ENCODE data around the gene AOX1.
A peak's percentile ranks its signal among the peaks of the same experiment; 100 is the strongest.
"Not testable (repeated sequence)": the region's sequence is repeated elsewhere in the genome, so short reads cannot be mapped to it uniquely, and the experiment has no call there.

The AOX1 gene

DNA sequence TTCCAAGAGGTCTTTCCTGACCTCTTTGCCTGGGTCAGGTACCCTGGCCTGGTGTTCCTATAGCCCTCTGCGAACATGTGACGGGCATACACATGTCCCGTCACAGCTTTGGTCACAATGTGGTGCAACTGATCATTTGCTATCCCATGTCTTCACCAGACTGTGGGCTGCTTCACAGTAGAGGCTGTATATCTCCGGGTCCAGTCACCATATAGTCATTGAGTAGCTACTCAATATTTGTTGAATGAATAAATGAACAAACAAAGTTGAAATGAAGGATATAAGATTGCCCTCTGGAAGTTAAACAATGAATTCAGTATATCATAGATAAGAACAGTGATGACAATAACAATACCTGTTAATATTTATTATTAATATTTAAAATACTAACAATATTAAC is 16.8 kb downstream of the AOX1 start:
- no peak for DNase-seq

DNA sequence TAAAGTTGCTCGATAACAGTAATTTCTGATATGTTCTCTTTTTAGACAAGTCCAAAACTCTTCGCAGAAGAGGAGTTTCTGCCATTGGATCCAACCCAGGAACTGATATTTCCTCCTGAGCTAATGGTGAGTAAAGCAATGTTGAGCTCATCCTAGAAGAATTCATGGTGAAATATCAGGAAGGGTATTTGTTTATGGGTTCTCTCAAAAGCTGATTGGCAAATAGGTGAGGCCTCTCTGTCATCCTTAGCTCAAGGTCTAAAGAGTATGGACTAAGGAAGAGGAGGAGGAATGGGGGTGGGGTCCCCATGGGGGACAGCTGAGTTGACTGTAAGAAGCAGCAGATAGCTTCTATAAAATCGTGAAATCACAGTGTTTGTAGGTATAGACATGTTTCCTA is 18.2 kb downstream of the AOX1 start:
- DNase-seq: no peak

DNA sequence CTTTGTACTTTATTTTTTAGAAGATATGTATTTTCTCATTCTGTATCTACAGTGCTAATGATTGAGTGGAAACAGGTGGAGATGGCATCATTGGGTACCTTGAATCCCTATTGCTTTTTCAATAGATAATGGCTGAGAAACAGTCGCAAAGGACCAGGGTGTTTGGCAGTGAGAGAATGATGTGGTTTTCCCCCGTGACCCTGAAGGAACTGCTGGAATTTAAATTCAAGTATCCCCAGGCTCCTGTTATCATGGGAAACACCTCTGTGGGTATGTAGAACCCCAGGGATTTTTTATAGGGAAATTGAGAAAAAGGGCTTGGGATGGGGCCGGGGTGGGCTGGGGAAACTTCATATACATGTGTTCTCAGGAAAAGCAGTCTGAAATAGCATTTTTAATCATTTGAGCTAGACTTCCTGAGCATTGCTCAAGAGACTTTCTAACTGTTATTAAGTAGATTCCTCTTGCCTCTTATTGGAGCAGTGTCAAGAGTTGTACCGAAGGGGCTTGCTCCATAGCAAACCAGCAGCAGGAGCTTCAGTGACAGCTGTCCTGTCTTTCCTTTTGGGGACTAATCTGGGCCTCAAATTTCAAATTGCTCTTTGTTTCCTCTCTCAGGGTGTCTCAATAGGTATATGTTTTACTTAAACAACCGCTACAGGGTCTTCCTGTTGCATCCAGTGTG is 18.9 kb downstream of the AOX1 start:
- no peak for DNase-seq

DNA sequence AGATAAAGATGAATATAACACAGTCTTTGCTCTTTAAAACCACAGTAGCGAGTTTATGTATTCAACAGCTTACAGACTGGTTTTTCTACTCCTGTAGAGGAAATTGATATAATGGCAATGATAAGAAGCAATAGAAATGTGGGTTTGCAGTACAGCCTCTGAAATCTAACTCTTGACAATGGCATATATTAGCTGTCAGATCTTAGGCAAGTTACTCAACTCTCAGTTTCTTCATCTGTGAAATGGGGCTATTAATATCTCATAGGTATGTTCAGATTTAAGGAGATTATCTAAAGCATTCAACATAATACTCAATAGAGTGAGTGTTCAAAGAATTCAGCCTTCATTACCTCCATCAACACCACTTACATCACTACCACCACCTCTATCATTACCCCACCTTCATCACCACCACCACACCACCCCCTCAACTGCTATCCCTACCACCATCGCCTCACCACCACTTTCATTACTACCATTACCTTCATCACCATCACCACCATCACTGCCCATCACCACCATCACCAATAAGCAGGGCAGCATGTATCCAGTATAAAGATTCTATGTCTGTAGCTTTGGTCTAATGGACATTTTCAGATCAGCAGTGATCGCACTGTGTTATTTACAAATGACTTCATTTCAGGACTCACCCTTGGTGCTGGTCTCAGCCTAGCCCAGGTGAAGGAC is 22.7 kb downstream of the AOX1 start:
- DNase-seq: no peak

DNA sequence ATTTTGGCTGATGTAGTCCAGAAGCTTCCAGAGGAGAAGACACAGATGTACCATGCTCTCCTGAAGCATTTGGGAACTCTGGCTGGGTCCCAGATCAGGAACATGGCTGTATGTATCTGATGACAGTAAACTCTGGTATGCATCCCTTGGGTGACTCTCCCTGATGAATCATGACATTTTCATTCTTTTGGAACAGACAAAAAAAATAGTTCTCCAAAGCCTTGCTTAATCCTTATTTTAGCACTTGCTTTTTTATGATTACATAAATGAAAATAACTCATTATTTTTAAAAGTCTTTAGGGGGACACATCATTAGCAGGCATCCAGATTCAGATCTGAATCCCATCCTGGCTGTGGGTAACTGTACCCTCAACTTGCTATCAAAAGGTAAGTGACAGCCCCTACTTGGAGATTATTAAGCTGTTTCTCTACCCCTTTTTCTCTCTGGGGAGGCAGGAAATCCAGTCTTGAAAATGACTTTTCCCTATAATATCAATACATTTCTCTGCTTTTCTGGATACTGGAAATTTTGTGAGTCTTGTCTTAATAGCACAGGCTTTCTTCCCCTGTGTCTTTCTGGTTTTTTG is 23.3 kb downstream of the AOX1 start:
- DNase-seq: no peak

DNA sequence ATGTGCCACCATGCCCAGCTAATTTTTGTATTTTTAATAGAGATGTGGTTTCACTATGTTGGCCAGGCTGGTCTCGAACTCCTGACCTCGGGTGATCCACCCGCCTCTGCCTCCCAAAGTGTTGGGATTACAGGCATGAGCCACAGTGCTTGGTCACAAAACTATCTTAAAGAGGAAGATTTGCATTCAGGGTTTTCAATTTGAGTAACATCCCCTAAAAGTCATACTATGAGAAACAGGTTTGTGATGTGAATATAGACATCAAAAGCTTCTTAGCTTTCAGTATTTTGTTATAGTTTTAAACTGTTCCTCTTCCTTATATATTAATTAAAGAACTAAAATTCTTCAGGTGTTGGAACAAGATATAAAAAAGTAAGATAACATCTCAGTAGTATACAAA is 24.4 kb downstream of the AOX1 start:
- DNase-seq: not testable (repeated sequence)

DNA sequence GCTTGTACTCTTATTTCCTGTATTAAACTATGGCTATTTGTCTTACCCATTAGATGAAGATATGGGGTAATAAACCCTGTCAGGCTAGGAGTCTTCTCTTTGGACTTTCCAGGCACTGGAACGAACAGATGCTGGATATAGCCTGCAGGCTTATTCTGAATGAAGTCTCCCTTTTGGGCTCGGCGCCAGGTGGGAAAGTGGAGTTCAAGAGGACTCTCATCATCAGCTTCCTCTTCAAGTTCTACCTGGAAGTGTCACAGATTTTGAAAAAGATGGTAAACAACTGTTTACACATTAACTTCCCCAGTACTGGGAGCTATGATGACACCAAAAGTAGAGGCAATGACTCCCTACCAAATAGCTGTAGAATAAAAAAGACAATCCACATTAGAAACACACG is 27.9 kb downstream of the AOX1 start:
- DNase-seq: no peak

DNA sequence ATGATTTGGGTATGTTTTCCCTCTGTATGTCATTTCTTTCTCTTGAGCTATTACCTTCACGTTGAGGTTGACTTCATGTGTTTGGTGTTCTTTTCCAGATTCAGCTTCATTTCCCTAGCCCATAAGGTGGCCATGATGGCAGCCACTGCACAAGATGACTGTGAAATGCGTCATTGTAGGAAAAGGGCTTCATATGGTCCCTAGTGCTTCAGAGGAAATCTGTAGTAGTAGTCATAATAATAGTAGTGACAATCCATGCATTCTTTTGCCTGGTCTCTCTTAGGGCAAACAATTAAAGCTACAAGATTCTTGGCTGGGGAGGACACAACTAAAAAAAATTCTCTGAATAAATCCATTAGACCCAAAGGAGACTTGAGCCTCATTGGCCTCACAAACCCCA is 28.4 kb downstream of the AOX1 start:
- no peak for DNase-seq

DNA sequence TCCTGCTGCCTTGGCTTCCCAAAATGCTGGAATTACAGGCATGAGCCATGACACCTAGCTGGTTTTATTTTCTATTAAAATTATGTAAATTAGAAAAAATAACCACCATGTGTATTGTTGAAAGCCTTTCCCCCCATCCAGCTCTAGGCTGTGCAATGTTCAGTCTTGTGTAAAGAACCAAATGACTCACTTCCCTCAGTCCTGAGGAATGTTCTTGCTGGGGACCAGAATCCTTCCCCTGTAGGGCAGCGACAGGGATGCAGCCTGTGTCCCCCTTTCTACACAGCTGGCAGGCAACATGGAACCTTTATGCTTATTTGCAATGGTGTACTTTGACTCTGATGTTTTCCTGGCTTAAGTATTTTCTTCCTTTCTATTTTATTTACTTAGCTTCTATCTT is 29.4 kb downstream of the AOX1 start:
- DNase-seq: no peak

DNA sequence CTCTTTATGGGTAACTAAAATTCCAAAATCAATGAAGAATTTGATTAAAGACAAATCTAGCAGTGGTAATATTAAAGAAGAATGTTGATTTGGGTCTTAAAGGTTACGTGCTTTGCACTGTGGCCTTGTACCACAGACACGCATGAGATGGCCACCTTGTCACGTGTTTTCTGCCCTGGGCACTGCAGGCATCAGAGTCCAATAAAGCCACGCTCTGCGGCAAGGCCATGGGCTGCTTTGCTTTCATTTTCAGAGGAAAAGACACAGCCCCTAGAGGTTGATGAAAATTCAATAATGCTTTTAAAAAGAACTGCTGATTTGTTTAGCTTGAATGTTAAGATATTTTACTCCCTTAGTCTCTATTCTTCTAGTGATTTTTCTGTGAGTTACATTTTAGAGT is 30.4 kb downstream of the AOX1 start:
- peak in 6 of 56 donors; percentile 7 to 18 (median 12) for DNase-seq

DNA sequence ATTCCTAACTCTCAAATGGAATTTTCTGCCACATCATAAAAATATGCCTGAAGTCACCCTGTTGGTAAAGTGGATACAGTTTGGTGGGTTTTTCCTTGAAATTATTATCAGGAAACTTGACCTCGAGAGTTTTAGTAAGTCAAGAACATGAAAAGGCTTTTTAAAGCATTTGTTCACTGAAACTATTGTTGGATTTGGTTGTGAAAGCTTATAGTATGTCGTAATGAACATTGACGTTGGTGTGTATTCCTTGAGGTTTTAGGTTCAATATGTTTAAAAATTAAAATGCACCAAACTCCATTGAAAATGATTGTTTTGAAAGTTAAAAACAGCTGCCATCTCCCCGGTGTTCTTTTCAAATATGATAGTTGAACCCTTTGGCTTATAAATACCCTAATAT is 30.8 kb downstream of the AOX1 start:
- DNase-seq: no peak

DNA sequence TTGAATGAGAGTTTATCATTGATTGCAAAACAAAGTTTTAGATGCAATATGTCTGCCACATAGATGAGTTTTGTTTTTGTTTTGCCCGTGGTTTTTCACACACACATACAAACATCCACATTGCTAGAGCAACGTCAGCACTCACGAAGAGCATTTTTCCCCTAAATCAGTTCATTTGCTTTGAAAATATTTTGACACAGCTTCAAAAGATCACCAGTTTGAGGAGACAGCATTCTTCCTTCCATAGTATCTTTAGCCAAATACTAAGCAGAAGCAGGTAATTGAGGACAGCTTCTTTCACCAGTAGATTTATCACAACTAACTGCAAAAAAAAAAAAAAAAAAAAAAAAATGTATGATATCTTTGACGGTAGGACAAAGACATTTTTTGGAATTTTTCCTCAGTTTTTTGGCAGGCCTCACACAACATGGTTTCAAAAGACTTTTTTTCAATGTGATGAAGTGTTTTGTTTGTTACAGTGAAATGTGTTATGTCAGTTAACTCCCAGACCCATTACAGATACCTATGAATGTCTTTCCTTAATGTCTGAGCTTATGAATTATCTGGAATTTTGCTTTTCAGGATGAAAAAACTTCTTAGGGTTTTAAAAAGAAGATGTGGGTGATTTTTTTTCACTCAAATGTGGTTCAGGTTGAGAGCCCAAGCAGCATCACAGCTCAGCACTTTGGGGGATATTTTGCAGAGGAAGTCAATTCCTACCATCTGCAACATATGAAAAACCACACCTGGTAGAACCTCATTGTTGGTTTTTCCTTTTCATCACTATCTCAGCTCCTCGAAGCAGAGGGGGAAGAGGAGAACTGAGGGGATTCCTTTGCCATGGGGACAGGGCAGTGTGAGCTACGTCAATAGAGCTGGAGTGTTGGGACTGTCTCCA is 31.6 kb downstream of the AOX1 start:
- DNase-seq: no peak

DNA sequence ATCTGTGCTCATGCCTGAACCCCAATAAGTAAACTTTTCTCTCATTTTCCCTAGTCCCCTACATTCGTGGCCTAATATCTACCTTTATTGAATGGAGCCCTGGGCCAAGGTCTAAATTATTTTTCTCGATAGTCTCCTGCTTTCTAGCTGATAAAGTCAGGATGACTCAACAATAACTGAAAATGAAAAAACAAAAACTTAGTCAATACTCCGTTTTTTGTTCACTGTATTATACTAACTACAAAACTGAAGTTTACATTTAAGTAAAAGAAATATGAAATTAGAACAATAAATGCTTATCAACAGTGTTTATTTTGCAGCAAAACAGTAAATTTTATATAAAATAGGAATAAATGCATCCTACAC is 32.2 kb downstream of the AOX1 start:
- no peak for DNase-seq

DNA sequence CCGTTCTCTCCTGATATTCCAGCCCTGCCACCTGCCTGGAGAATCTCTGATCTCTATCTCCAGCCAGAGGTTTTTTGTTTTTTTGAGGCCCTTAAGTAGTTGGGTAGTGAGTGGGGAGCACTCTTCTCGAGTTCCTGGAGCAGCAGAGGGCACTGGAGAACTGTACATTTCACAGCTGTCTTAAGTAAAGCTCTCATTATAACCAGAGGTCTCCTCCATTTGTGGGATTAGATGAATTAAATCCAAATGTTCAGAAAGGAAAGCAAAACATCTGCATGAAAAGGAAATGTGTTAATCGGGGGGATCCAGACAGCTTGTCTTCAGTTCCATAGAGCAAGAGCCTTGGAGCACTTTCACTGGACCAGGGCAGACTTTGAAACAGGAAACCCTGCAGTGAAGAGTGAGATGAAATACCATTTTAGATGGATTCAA is 32.8 kb downstream of the AOX1 start:
- DNase-seq: peak in 16 of 56 donors; percentile 1 to 52 (median 11)

DNA sequence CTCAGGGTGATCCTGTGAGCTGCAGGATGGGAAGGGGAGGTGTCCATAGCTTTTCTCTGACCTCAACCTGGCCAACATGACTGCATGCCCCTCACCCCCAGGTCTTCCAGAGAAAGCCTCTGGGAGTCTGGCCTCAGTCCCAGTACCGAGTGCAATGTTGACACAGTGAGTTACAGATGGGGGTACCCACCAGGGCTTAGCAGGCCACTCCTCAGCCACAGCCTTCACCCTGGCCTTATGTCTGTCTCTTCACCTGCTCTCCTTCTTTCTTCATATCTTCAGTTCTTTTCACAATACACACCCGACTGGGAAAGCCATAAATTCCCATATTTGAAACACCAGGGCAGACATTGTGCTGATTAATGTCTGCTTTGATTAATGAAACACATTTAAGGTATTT is 33.5 kb downstream of the AOX1 start:
- no peak for DNase-seq

DNA sequence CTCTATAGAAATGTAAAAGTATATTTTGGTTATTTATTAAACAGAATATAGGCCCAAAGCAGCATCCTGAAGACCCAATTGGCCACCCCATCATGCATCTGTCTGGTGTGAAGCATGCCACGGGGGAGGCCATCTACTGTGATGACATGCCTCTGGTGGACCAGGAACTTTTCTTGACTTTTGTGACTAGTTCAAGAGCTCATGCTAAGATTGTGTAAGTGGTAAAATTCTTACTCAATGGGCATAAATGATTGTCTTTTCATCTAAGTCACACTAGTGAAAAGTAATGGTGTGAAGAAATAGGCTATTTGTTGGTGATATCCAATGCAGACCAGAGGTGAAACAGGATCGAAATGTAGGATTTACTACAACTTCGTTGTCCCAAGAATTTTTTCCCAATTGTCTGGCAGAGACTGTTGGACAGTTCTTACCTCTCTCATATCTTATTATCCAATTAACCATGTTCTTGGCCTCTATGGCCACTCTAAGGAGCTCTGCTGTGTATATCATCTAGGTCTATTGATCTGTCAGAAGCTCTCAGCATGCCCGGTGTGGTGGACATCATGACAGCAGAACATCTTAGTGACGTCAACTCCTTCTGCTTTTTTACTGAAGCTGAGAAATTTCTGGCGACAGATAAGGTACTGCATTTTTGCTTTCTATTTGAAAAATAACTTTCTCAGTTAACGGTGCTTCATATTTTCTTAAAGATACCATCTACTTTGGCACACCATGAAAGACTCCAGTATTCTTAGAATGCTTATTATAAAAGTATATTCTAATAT is 35.0 kb downstream of the AOX1 start:
- DNase-seq: no peak

DNA sequence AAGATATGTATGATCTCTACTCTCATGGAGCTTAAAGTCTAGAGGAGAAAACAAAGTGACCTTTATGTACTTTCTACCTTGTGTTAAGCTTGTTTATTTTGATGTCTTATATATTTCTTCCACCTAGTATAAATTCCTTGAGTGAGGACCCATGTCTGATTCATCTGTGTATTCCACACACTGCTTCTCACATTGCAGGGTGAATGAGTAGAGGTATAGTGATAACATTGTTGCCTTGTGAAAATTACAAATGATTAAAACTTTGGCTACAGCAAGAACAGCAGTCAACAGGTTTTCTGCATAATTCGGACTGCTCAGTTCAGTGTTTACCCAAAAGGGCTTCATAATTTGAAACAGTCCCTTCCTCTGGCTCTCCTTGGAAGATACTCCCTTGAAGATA is 36.3 kb downstream of the AOX1 start:
- DNase-seq: no peak

DNA sequence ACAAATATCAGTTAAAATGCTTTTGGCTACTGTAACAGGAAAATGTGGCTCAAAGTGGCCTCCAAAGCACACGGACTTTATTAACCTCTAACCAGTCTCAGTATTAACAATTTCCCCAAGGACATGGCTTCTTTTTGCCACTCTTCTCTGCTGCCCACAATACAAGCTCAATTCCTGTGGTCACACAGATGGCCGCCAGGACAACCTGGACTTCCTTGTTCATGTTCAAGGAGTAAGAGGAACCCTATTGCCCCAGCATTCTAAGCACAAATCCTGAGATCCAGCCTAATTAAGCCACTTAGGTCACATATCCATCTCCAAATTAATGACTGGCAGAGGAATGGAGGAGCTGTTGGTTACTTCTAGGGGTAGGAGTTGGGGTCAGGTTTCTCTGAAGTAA is 38.2 kb downstream of the AOX1 start:
- no peak for DNase-seq

DNA sequence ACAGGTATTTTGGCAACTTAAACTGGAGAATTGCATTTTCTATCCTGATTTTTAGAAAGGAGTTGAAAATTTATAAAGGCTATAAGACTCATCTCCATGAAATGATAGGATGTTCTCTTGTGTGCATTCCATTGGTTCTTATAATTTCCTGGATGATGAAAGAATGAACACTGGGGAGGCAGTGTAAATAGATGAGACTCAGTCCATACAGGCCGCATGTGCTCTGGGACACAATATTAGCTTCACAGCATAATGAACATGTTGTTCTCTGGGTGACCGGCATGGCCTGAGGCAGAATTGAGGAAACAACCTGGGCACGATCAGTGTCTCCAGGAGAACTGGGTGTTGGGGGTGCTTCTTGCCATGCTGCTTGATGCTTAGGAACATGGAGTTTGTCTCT is 38.8 kb downstream of the AOX1 start:
- DNase-seq: no peak

DNA sequence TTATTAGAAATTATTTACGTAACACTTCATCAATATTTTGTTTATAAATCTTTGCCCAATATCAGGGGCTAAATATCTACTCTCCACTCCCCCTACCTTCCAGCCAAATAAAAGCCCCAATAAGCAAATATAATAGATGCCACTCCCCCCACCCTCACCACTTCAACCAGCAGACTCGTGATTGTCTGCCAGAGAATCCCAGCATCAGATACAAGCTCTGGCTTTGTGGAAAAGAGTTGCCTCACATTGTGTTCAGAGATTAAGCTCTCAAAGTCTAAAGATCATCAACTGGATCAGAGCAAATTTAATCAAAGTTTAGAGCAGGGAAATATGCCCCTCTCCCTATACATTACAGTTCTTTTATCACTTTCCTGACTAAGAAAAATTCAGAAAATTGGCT is 39.5 kb downstream of the AOX1 start:
- DNase-seq: no peak

DNA sequence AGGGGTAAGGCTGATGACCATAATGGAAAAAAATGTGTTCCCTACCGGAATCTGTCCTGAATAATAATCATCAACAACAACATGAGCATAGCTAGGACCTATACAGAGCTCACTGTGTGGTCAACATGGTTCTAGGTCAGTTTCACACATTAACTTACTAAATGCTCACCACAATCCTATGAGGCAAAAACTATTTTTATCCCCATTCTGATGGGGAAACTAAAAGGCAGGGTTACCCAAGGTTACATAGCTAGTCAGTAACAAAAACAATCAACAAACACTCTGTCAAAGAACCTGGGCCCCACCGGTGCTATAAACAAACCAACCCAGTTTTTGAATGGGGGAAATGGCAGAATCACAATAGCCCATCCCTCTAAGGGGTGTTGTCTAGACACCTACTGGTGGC is 40.1 kb downstream of the AOX1 start:
- no peak for DNase-seq
